GM12878 (cell line): ENCODE data around the gene CASP8. TPM values are rescaled to one million over a fixed set of nuclear protein-coding genes. Genes with fewer than 3 reads are reported as not detected.

Experiments
- ATAC-seq: fragments of 200-7000 bp; cut with Tn5 transposase; 3 replicates; pipeline ENCODE4 v1.9.1; 2020; ENCODE audit warnings: mild to moderate bottlenecking, moderate library complexity
- BruUV-seq: library from RNA; stranded (reverse); fragments of 400-500 nt; replicated peaks from 2 replicates; lab custom pipeline; 2021; lab: Mats Ljungman, UMichigan
- CTCF ChIA-PET: fragments of 300-600 bp; sonication (Branson Sonifier 250); formaldehyde crosslinking; extraction: SDS; loops from one replicate; lab custom pipeline; 2021; ENCODE audit warnings: inconsistent platforms; lab: Yijun Ruan, JAX
- POLR2A ChIA-PET: fragments of 350-600 bp; formaldehyde crosslinking; extraction: SDS; loops from one replicate; lab custom pipeline; 2021; ENCODE audit warnings: inconsistent platforms; lab: Charles Lee
- RAD21 ChIA-PET: fragments of 300-600 bp; sonication (Branson Sonifier 250); formaldehyde crosslinking; loops from one replicate; lab custom pipeline; 2023; ENCODE audit warnings: antibody characterized with exemption; ENCODE audit not compliant: unreplicated experiment; lab: Charles Lee
- SMC1A ChIA-PET: fragments of 300-600 bp; sonication (Branson Sonifier 250); formaldehyde crosslinking; loops from one replicate; lab custom pipeline; 2023; ENCODE audit not compliant: unreplicated experiment, uncharacterized antibody; lab: Charles Lee
- DNase-seq: peaks from one replicate; pipeline ENCODE4 v3.0.0-alpha.2; 2011; ENCODE audit warnings: low read depth, low spot score
- FAIRE-seq: peaks from 3 replicates; lab custom pipeline; 2011; peaks lifted over from hg19 to GRCh38; lab: Jason Lieb, UNC
- H2AFZ ChIP-seq: 2 replicates; pipeline ENCODE4 v1.6.0; 2011; ENCODE audit warnings: low read depth, low read length, control low read depth; ENCODE audit not compliant: control insufficient read depth
- H3K27ac ChIP-seq: 2 replicates; pipeline ENCODE4 v1.5.1; 2011; ENCODE audit warnings: control low read depth; ENCODE audit not compliant: control insufficient read depth, insufficient read depth
- H3K27me3 ChIP-seq, 2 experiments: replicated peaks in 1 of 2; 2 replicates each; pipeline versions ENCODE4 v1.6.0 to v1.6.1; 2011; ENCODE audit warnings: low read length in 1 of 2; ENCODE audit not compliant: control insufficient read depth in 2 of 2, insufficient read depth in 2 of 2
- H3K36me3 ChIP-seq, 2 experiments: 2 replicates each; pipeline ENCODE4 v1.5.1; 2011; ENCODE audit warnings: low read length in 1 of 2; ENCODE audit not compliant: control insufficient read depth in 2 of 2, insufficient read depth in 2 of 2
- H3K4me1 ChIP-seq: 2 replicates; pipeline ENCODE4 v1.6.1; 2011; ENCODE audit warnings: mild to moderate bottlenecking, low read length, moderate library complexity, mixed read lengths; ENCODE audit not compliant: control insufficient read depth, insufficient read depth
- H3K4me2 ChIP-seq: 2 replicates; pipeline ENCODE4 v1.6.0; 2011; ENCODE audit warnings: control low read depth; ENCODE audit not compliant: control insufficient read depth, insufficient read depth
- H3K4me3 ChIP-seq: fragments of 200-600 bp; sonication (generic); 2 replicates; pipeline ENCODE4 v1.5.1; 2016
- H3K79me2 ChIP-seq: 2 replicates; pipeline ENCODE4 v1.6.0; 2011; ENCODE audit warnings: low read length; ENCODE audit not compliant: control insufficient read depth, insufficient read depth
- H3K9ac ChIP-seq: 2 replicates; pipeline ENCODE4 v1.8.0; 2011; ENCODE audit warnings: low read length, control low read depth, mixed read lengths; ENCODE audit not compliant: control insufficient read depth, insufficient read depth
- H3K9me3 ChIP-seq: replicated peaks from 3 replicates; pipeline ENCODE4 v1.5.1; 2011; ENCODE audit warnings: mild to moderate bottlenecking, low read length; ENCODE audit not compliant: control insufficient read depth, insufficient read depth
- H4K20me1 ChIP-seq: 2 replicates; pipeline ENCODE4 v1.6.0; 2011; ENCODE audit not compliant: control insufficient read depth, insufficient read depth
- CREB1 ChIP-seq: IDR thresholded peaks from 2 replicates; pipeline ENCODE4 v1.6.1; 2012; ENCODE audit warnings: low read depth, mild to moderate bottlenecking, inconsistent platforms
- HDGF ChIP-seq: fragments of 450-650 bp; IDR thresholded peaks from 2 replicates; pipeline ENCODE4 v1.6.1; 2016; ENCODE audit warnings: antibody characterized with exemption
- PAX5 ChIP-seq: IDR thresholded peaks from 2 replicates; pipeline ENCODE4 v1.6.1; 2011; ENCODE audit warnings: low read depth, low read length, borderline replicate concordance
- RELB ChIP-seq: fragments of 450-650 bp; IDR thresholded peaks from 2 replicates; pipeline ENCODE4 v1.6.1; 2017; ENCODE audit warnings: low read depth, mild to moderate bottlenecking, moderate library complexity
- RUNX3 ChIP-seq: IDR thresholded peaks from 2 replicates; pipeline ENCODE4 v1.6.1; 2012; ENCODE audit warnings: low read length, inconsistent platforms
- WGBS: methylation state at CpG from one replicate; pipeline ENCODE4 v1.1.6; 2016; ENCODE audit warnings: low lambda C conversion rate; ENCODE audit not compliant: insufficient replicate concordance, insufficient coverage; ENCODE audit errors: missing lambda C conversion rate; 5-methylcytosine and 5-hydroxymethylcytosine counted together
- in situ Hi-C: fragments of 300-500 bp; cut with MboI; formaldehyde crosslinking; loops from 9 replicates; pipeline ENCODE4 v1.14.3; 2018; ENCODE audit warnings: mixed read lengths
- intact Hi-C: fragments of 100-400 bp; cut with micrococcal nuclease; formaldehyde crosslinking; loops from one replicate; pipeline ENCODE4 v1.14.2; 2022; ENCODE audit not compliant: unreplicated experiment
- polyA plus RNA-seq, 11 experiments: library from polyadenylated mRNA; depleted of rRNA in 4 of 11; unstranded in 6 of 11; stranded (reverse) in 5 of 11; fragments of >200 nt; fragmentation: Nextera tagmentation in 4 of 11; fragmentation: Illumina TruSeq in 1 of 11; extraction: Ambion mirVana in 4 of 11; extraction: Trizol in 1 of 11; gene quantifications; 1 replicate in 1 of 11; 2 replicates in 10 of 11; pipeline versions ENCODE4 v1.2.1 to v1.2.3, GENCODE V29; 2011 to 2016; ENCODE audit warnings: inconsistent platforms in 2 of 11, missing spikeins in 2 of 11, low read depth in 1 of 11
- total RNA-seq, 4 experiments: library from RNA; depleted of rRNA in 3 of 4; stranded (reverse); fragments of >200 nt in 3 of 4; fragmentation: Illumina TruSeq in 1 of 4; extraction: Trizol in 1 of 4; gene quantifications; 2 replicates each; pipeline versions ENCODE4 v1.2.1 to v1.2.3, GENCODE V29; 2013 to 2021

Gene CASP8
- total and polyA plus RNA-seq, 10 of the 15 experiments (the other 5 are each of a cell fraction or from before 2014, with no cell fraction given): 18.6 to 54.1 (median 39.9) TPM

- TF ChIP-seq RELB (0 out of 2 replicates have a peak, but pooled peaks have one; percentile 22), RUNX3 (peak; percentile 22; the same call in 1 of the 2 replicates), CREB1 (no peak), HDGF (no peak), PAX5 (no peak)
- Histone ChIP-seq H3K9ac (no peak overlapping the region), H3K4me3 (no peak overlapping the region), H3K27ac (no peak overlapping the region), H4K20me1 (no peaks in the 10 kb centered on the region), H3K36me3 (peaks cover 2 to 4% of the 10 kb centered on the region in 2 experiments; a peak in 3 of 4 replicates), H3K4me1 (0 out of 2 replicates have a peak, but pooled peaks cover under 1% of the 10 kb centered on the region), H3K4me2 (no peak overlapping the region), H3K79me2 (peaks cover under 1% of the 10 kb centered on the region; the same call in 1 of the 2 replicates), H3K27me3 (no peaks in the 10 kb centered on the region), H3K9me3 (no peaks in the 10 kb centered on the region), H2AFZ (no peak overlapping the region)
- ATAC-seq (peak; percentile 73), FAIRE-seq (no peak), DNase-seq (no peak)
- RAD21 ChIA-PET: interaction anchor here (0.8 to 4.6 kb wide), 6 partner anchors 11 to 148 kb away, joined by 3 to 41 read pairs (median 4); partner anchors contain the start of gene CASP10
- CTCF ChIA-PET: interaction anchor here (1.2 to 2.1 kb wide), 4 partner anchors 10 to 34 kb away, joined by 3 to 16 read pairs (median 4); no protein-coding TSS in a partner anchor
- intact Hi-C loops: loop anchor here (10.0 kb wide), 1 partner anchor 378 kb away; the partner anchor contains the start of gene TMEM237
- POLR2A ChIA-PET: interaction anchor here (1.1 to 2.0 kb wide), 2 partner anchors 11 to 12 kb away, joined by 5 to 6 read pairs; no protein-coding TSS in a partner anchor
- no TSS peak for BruUV-seq
- WGBS: 90% methylated on average over 2 of the region's 2 CpGs
- in situ Hi-C loops: no loop called here
- SMC1A ChIA-PET: interaction anchor here (1.2 to 1.8 kb wide), 5 partner anchors 12 to 97 kb away, joined by 3 to 4 read pairs (median 4); no protein-coding TSS in a partner anchor
Measured at GRCh38 chr2:201266629-201267028, 6.3 kb downstream of the CASP8 start.
